NCI-H460 (cell line): Measurements from ENCODE around the gene B4GALT7. TPM values are rescaled to one million over a fixed set of nuclear protein-coding genes. Genes with fewer than 3 reads are reported as not detected.
"Not testable (repeated sequence)": the region's sequence is repeated elsewhere in the genome, so short reads cannot be mapped to it uniquely, and the experiment has no call there.

Experiments
- DNase-seq: peaks from one replicate; pipeline ENCODE4 v3.0.0-alpha.2; 2016; ENCODE audit warnings: low read depth; ENCODE audit errors: extremely low read depth
- polyA plus RNA-seq: library from polyadenylated mRNA; depleted of rRNA; stranded (reverse); fragments of >200 nt; gene quantifications from 2 replicates; pipeline ENCODE4 v1.2.3, GENCODE V29; 2014; cell fraction: nucleus; rRNA removed
- total RNA-seq: library from RNA; depleted of rRNA; stranded (reverse); fragments of >200 nt; shearing (Covaris generic); gene quantifications from 2 replicates; pipeline ENCODE4 v1.2.3, GENCODE V29; 2014; rRNA removed

B4GALT7 gene
- 18.7 and 19.1 TPM in 2 replicates for total RNA-seq
- 46.7 and 49.7 TPM in 2 replicates for polyA plus RNA-seq

- peak; percentile 77 for DNase-seq
Observed at GRCh38 chr5:177599731-177600507, at the start of gene B4GALT7. TSS of gene B4GALT7 (plus strand) at chr5:177600132. CDS start at chr5:177600211, 79 bp downstream.

DNA sequence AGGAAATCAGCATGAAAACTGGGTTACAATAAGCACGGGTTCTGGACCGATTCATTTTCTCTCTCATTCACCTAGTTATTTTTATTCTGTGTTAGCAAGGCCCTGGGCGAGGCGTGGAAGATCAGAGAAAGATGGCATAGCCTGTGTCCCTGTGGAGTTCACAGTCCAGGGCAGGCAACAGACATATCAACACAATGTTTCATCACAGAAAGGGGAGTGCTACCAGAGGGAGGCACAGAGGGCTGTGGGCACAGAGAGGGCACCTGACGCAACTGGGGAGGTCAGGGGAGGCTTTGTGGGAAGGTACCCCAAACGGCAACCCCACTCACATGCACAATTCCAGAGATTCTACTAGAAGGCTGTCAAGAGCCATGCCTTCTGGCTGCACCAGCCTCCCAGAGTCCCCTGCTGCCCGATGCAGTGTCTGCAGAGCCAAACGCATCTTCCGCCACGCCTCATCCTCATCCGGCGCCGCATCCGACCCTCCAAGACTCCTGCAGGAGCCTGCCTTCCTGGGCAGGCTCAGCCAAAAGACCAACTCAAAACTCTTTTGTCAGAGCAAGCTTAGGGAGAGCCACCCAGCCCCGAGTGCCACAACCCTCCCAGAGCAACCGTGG, 47.0 kb upstream of the B4GALT7 start:
- no peak for DNase-seq

DNA sequence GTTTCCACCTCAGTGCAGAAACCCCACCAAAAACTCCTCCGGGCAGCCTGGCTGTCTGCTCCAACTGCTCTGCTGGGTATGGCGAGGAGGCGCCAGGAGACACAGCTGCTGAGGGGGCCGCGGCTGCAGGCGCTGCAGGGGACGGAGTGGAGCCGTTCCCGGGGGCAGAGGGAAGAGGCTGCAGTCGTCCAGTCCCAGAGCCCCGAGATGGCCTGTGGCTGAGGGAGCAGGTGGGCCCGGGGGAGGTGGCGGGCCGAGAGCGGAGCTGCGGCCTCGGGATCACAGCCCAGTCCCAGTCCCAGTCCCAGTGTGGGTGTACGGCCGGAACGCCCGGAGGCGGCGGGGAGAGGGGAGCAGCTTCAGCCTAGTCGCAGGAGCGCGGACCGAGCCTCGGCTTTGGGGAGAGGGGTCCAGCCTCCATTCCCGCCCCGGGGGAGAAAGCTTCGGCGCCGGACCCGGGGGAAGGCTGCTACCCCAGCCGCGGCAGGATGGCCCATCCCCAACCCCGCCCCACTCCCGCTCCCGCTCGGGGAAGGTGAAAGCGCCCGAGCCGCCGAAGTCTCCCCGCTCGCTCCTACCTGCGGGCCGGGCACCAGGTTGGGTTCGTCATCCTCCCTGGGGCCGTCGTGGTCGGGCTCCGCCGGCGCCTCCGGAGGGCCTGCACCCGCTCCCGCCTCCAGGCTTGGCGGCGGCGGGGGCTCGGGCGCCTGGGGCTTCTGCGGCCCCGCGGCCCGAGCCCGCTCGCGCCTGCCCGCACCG, 46.1 kb upstream of the B4GALT7 start:
- no peak for DNase-seq

DNA sequence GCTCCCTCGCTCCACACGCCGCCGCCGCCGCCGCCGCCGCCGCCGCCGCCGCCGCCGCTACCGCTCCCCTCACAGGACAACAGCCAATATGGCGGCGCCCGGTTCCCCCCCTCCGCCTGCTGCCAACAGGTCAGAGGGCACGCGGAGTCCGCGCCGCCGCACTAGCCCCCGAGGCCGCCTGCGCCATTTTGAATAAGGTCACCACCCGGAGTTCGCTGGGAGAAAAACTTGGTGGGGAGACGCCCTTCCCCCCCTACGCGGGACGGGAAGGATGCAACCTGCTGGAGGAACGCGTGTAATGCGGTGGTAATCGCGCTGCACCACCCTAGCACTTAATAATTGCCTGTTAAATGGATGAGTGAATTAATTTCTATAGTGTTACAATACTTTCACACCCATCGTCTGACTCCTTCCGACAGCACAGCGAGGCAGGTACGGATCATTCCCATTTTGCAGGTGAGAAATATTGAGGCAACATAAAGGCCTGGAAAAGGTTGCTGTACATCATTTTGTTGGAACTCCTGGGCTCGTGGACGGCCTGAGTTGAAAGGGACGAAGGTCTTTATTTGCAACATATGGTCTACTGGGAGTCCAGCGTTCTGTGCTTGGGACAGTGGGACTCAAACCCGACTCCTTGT, 45.3 kb upstream of the B4GALT7 start, which contains the start of gene FAM193B:
FAM193B (minus strand) TSS at position 90 of the 638 bp plus-strand sequence. CDS start 105 bp downstream, outside the sequence.
- DNase-seq = peak; percentile 93

DNA sequence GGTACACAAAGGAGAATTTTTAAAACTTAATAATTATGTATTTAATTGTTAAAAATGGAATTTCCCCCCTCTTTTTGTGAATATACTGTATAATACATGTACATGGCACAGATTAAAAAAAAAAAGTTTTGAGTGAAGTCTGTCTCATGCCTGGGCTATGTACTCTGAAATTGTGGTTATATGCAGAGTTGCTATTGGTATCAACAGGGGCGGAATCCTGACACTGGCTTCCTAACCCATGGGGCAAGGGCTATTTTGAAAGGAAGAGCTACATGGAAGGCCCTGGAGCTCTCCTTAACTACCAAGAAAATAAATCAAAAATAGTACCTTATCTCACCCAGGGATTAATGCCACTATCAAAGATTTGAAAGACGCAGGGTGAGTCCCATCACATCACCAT, 44.7 kb upstream of the B4GALT7 start:
- no peak for DNase-seq

- no peak for DNase-seq
Observed at GRCh38 chr5:177555665-177556064, 44.3 kb upstream of the B4GALT7 start.

DNA sequence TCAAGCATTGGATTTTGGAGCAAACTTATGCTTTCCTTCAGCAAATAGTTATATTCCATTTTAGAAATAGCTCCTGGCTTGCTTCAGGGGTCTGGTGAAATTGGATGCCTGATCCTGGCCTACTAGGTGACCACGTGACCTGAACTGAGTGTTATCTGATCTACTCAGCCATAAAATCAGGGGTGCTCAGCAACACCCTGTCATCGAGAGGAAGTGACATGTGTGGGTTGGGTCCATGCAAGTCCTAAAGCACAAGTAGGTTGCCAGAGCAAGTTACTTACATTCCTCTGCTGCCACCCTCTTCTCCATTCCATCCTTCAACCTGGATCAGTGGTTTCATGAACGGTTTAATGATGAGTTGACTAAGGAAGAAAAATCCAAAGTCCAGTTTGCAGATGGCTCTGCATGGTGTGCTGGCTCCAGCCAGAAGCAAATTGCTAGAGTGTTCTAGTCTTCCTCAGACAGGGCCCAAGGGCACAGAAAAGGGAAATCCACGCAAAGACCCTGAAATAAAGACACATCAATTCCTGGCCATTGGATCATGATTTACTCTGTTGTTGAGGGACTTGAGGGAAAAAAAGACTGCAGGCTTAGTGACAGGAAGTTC, 42.8 kb upstream of the B4GALT7 start:
- DNase-seq = no peak

DNA sequence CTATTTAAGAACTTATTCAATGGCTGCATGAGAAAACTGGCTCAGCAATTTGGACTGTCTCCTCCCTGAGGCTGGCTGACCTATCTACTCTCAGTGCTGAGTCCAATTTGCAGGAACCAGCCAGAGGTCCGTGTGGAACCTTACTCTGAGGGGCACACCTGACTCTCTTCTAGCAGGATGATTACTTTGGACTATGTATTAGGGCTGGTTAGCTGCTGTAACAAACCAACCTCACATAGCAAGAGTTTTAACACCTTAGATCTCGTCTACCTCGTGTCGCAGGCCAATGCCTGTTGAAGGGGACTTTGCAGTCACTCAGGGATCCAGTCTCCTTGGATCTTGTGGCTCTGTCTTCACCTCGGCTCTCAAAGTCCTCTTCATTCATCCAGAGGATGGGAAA, 42.1 kb upstream of the B4GALT7 start:
- no peak for DNase-seq

GRCh38 chr5:177559446-177559941, 40.4 kb upstream of the B4GALT7 start:
- not testable (repeated sequence) for DNase-seq

DNA sequence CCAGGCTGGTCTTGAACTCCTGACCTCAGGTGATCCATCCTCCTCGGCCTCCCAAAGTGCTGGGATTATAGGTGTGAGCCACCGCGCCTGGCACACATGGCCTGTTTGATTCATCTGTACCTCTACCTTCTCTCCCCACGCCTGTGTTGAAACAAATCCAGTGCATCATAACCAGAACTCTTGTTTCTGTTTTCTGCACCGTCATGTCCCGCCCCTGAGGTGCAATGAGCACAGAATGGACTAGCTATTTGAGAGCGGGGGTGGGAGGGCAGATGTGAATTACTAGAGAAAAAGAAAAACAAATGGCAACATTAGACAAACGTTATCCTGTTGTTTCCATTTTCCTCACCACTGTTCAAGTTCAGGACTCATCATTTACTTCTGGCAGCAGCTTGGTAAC, 34.9 kb upstream of the B4GALT7 start:
- DNase-seq = no peak

GRCh38 chr5:177568326-177568725, 31.6 kb upstream of the B4GALT7 start:
- DNase-seq = no peak

GRCh38 chr5:177569894-177570293, 30.0 kb upstream of the B4GALT7 start:
- DNase-seq = no peak

DNA sequence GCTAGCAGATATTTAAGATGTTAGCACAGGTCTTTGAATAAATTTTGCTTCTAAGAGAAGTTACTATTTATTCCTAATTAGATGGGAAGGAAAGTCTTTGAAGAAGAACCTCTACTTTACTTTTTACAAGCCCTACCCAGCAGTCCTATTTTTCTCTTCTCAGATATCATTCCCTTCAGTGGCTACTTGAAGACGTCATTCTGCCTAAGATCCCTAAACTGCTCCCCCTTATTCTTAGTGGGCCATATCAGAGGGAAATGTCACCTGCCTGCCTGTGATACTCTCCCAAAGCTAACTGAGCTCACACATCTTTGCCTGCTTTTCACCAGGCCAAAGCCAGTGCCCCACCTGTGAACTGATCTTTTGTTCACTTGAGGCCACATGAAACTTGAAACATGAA, 24.4 kb upstream of the B4GALT7 start:
- DNase-seq = no peak

- DNase-seq = no peak
Observed at GRCh38 chr5:177576169-177576568, 23.8 kb upstream of the B4GALT7 start.

DNA sequence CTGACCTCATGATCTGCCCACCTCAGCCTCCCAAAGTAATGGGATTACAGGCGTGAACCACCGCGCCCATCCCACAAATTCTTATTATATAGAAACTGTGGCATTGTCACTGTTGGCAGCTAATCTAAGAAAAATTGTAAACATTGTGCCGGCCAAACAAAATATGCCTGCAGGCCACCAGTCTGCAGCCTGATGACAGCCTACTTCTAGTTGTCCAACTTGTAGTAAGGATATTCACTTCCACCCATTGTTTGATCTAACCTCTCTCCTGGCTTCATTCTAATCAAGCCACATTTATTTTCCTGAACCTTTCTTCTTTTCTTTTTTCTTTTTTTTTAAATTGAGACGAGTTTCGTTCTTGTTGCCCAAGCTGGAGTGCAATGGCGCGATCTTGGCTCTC, 21.6 kb upstream of the B4GALT7 start:
- DNase-seq = no peak

DNA sequence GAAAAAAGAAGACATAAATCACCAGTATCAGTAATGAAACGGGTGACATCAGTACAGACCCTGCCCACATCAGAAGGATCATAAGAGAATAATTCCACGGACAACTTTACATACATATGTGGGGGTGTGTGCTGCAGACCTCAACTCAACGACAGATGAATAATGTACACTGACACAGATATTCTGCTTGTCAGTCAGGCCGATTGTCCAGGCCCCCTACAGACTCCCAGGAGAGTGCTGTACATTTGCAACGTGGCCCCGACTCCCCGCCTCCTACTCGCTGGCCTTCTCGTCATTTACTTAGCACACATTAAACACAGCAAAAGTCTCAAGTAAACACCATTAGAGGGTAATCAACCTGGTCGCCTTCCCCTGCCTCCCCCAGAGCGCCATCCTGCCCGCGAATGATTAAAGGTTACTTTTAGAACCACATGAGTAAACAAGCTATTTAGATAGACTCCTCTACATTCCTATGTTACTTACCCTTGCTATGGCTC, 11.5 kb upstream of the B4GALT7 start:
- no peak for DNase-seq

DNA sequence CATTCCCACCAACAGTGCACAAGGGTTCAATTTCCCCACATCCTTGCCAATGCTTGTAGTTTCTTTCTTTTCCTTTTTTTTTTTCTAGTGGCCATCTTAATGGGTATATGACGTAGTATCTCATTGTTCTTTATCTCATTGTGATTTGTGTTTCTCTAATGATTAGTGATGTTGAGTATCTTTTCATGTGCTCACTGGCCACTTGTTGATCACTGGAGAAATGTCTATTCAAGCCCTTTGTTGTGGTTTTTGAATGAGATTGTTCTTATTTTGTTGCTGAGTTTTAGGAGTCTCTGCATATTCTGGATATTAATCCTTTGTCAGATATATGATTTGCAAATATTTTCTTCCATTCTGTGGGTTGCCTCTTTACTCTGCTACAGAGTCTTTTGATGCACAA, 9.5 kb upstream of the B4GALT7 start:
- no peak for DNase-seq

DNA sequence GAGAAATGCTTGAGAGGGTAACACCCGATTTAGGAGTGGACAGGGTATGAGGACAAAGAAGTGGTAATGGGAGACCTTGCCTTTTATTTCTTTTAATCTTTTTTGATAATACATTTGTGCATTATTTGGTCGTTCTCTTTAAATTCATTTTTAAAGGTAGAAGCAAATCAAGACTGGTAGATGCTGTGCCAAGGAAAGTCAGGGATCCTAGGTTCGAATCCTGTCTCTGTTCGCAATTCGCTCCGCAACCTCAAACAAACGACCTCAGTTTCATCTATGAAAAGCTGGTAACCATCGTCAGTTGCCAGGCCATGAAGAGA, 8.3 kb upstream of the B4GALT7 start:
- DNase-seq = no peak

GRCh38 chr5:177592010-177592834, 7.7 kb upstream of the B4GALT7 start, which contains the start of gene TMED9:
TSS of gene TMED9 (plus strand) at chr5:177592203. CDS start at chr5:177592215, 12 bp downstream.
- DNase-seq = peak; percentile 76
